GM19193 (cell line): ENCODE data around the gene REC8.

Experiments
- POLR2A ChIP-seq: IDR thresholded peaks from 4 replicates; pipeline ENCODE4 v1.6.1; 2011; ENCODE audit not compliant: insufficient read depth, insufficient read length; ENCODE audit errors: extremely low read depth

REC8 gene

DNA sequence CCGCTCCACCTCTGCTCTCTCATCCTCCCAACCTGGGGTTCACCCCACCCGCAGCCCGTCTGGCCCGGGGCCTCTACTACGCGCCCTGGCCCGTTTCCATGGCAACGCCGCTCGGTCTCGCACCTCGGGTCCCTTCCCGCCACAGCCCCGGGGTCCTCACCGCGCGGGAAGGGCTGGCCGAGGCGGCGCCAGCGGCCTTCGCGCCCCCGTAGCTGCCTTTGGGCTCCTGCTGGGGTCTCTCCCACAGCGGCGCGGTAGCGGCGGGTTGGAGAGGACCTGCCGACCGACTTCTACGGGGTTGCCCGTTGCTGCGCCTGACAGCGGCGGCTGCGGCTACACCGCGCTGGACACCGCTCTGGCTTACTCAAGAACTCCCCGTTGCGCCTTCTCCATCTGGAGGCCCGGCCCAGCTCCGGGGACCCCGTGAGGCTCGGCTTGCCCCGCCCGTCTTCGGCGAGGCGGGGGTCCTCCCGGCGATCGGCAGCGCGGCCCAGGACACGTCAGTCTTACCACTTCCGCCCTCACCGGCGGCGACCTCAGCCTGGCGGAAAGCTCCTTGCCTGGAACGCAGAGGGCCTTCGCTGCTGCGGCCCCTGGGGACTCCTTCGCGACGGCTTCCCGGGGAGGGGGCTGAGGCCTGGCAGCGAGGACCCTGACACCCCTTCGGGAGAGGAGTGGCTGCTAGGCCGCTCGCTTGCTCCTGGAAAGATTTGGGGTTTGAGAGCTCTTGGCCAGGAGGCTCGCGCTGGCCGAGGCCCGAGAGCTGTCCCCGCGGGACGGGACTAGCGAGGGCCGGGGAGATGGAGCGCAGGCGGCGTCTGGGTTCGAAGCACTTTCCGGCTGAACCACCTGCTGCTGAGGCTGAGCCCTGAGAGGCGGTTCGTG, 23.5 kb downstream of the REC8 start, which contains the start of gene TM9SF1:
TSS of gene TM9SF1 (minus strand) at position 256 of the 885 bp plus-strand sequence. CDS start 422 bp downstream, outside the sequence.
- peak; percentile 71 for TF ChIP-seq POLR2A

DNA sequence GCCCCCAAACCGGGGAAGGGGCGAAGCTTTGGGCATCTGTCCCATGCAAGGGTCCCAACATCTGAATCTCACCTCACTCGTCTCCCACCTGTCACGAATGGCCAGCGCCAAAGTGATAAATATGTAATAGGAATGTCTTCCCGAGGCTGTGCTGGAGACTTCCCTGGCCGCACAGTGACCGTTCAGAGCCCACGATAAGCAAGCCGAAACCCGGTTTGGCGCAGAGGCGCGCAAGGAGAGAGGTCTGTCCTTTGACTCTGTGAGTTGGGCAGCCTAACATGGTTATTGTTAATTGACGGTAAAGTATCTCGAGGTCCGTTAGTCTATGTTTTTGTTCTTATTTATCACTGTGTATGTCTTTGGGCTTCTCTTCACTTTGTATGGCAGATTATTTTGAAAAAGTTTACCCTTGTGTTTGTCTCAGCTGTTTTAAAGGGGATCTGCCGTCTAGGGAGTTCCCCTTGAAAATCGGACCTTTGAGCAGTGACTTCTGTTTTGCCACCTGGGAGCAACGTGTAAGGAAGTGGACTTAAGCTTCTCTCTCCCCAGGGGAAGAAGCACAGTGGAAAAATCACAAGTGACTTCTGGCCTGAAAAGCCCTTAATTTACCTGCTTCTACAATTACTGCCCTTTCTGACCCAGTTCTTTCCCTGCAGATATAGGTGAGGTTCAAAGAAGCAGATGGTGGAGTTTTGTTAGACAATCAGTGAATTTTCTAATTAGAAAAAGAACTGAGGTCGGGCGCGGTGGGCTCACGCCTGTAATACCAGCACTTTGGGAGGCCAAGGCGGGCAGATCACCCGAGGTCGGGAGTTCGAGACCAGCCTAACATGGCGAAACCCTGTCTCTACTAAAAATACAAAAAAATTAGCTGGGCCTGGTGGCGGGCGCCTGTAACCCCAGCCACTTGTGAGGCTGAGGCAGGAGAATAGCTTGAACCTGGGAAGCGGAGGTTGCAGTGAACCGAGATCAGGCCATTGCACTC, 24.5 kb downstream of the REC8 start:
- no peak for TF ChIP-seq POLR2A

DNA sequence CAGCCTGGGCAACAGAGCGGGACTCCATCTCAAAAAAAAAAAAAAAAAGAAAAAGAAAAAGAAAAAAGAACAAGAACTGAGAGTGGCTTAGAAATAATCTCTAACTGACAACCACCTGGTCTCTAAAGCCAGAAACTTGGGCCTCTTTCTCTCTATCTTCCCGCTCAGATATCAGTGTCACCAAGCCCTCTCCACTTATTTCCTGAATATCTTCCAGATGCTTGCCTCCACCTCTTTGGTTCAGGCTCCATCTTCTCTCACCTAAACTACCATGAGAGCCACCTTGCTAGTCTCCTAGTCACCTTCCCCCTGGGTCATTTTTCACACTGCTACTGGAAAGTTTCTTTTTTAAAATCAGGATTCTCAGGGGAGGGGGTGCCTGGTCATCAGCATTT, 25.2 kb downstream of the REC8 start:
- TF ChIP-seq POLR2A: no peak

DNA sequence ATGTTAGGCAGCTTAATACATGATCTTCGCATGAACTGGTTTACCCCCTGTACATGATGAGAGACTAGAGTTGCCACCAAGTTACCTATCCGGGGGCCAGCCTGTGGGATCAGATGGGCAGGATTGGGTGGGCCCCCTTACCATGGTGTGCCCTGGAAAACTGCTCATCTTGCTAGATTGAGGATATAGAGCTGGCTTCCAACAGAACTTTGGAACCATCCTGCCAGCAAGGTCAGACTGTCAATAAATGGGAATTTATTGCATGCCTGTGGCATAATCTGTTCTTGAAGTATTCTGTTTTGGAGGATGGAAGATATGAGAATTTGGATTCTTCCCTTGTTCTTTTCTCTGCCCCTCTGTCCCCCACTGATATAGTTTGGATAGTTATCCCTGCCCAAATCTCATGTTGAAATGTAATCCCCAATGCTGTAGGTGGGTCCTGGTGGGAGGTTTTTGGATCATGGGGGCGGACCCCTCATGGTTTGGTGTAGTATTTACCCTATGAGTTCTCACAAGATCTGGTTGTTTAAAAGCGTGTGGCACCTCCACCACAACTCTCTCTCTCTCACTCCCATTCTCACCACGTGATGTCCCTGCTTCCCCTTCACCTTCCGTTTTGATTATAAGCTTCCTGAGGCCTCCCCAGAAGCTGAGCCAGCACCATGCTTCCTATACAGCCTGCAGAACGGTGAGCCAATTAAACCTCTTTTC, 27.1 kb downstream of the REC8 start:
- TF ChIP-seq POLR2A: no peak

DNA sequence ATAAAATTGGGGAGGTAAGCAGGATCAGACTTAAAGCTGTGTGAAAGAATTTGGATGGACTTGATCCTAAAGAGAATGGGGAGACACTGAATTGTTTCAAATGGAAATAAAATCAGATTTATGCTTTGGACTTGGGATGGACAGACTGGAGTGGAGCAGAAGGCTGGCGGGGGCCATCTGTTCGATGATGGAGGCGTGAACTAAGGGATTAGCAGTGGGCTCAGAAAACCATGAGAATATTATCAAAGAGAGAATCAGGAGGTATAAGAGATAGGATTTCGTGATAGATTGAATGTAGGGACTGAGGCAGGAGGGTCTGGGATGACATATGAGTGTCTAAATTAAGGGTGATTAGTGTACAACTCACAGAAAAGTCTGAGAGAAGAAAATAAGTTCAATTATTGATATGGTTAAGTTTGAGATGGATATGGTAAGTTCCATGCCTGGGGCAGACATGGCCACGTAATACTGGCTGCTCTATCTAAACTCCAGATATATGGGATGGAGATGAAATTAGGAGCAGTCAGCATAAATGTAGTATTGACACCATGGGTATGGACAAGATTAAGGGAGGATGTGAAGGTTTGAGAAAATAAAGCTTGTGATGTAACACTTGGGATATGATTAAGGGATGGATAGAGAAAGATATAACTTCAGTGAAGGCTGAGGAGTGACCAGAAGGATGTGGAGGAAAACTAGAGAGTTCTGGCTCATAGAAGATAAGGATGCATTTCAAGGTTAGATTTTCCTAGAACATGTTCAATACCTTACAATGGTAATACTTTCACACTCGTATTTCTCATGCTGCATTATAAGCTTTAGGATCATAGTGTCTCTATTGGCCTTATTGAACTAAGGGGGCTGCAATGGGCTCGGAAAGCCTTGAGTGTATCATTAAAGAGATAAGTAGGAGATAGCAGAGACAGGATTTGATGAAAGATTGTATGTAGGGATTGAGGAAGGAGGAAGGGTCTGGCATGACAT, 32.6 kb downstream of the REC8 start:
- no peak for TF ChIP-seq POLR2A

DNA sequence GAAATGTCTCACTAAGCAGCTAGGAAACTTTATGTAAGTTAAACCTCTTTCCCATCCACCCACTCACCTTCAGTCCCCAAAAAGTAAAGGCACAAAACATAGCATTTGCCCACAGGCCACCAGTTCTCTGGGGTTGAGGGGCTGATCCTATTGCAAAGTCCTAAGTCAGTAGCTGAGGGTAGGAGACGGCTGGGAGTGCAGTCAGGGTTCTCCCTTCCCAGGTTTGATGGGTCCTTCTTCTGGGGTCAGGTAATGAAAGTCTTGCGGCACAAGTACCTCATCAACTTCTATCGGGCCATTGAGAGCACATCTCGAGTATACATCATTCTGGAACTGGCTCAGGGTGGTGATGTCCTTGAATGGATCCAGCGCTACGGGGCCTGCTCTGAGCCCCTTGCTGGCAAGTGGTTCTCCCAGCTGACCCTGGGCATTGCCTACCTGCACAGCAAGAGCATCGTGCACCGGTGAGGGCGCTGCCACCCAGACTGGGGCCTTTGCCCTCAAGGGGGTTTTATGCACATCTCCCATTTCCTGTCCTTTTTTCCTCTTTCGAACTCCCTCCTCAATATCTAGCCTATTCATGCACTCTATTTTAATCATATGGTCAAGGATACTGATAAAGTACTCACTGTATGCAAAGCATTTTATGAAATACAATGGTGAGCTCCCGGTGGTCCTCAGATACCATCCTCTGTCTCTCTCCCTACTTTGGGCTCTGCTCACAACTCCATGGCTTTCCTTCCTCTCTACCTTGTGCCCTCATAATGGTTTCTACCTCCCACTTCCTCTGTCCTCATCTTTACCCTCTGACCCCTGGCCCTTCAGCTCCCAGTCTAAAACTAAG, 34.6 kb downstream of the REC8 start:
- TF ChIP-seq POLR2A: no peak

DNA sequence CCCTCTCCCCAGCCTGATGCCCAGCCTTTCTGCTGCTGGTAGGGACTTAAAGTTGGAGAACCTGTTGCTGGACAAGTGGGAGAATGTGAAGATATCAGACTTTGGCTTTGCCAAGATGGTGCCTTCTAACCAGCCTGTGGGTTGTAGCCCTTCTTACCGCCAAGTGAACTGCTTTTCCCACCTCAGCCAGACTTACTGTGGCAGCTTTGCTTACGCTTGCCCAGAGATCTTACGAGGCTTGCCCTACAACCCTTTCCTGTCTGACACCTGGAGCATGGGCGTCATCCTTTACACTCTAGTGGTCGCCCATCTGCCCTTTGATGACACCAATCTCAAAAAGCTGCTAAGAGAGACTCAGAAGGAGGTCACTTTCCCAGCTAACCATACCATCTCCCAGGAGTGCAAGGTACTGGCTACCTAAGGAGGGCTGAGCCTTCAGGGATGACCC, 35.2 kb downstream of the REC8 start:
- TF ChIP-seq POLR2A: no peak

DNA sequence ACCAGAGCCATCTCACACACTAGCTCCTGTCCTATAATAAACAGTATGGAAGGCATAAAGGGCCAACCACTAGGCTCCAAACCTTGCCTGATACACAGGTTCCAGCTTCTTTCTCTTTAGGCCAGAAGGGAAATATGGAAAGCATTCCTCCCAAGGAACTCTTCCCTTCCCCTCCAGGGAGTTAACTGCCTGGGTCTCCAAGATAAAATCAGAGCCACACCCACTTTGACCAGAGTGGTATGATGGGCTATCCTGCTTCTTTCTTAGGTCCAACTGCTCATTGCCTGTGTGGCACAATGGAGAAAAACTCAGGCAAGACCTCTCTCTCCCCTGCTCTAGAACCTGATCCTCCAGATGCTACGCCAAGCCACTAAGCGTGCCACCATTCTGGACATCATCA, 35.7 kb downstream of the REC8 start:
- no peak for TF ChIP-seq POLR2A

DNA sequence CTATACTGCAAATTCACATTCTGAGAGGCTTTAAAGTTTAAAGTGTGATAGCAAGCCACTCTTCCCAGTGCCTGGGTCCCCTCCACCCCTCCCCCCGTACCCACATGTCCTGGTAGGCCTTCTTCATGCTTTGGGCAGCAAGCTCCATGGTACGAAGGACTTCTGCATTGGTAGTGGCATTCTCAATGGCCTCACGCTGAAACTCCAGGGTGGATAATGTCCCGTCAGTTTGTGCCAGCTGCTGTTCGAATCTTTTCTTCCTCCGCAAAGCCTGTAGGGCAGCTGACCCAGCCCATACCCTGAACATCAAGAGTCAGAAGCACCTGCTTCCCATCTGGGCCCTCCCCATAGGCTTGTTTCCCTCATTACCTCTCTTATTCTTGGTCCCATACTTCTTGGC, 39.4 kb downstream of the REC8 start:
- no peak for TF ChIP-seq POLR2A

DNA sequence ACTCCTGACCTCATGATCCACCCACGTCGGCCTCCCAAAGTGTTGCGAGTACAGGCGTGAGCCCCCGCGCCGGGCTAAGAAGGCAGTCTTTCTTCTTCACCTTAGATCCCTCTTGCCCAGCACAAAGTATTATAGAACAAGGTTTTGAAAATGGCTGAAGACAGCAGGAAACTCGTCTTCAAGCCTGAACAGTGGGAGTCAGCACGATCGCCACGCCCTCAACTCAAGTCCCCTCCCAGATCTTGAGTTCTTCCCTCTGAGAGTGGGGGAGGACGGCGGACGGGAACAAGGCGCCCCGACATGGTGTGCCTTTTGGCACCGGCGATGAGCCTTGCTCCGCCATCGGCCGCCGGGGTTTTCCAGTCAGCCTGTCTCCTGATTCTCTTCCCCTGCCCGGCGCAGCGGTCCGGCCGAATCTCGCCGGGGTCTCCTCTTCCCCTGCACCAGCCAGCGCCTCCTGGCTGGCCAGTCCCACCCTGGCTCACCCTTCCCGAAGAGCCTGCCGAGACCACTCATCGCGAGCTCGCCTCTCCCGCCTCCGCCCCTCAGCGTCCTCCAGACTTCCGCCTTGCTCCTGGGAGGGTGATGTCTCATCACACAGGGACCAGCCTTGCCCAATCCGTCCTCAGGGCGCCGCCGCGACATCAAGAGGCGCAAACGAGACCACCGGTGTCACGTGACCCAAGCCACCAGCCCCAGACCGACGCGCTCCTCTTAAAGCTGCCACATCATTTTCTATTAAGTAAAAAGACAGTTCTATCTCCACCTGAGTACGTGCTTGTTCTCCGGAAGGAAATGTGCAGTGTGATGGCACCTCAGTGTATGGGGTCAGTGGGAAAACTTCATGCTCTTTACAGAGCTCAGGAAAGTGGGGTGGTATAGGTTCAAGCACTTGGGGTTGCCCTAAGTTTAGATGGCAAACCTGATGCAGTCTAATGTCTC, 41.3 kb downstream of the REC8 start, which contains the start of gene CHMP4A:
TSS of gene CHMP4A (minus strand) at position 565 of the 942 bp plus-strand sequence. CDS start at position 516, 49 bp downstream.
- TF ChIP-seq POLR2A: peak; percentile 94

DNA sequence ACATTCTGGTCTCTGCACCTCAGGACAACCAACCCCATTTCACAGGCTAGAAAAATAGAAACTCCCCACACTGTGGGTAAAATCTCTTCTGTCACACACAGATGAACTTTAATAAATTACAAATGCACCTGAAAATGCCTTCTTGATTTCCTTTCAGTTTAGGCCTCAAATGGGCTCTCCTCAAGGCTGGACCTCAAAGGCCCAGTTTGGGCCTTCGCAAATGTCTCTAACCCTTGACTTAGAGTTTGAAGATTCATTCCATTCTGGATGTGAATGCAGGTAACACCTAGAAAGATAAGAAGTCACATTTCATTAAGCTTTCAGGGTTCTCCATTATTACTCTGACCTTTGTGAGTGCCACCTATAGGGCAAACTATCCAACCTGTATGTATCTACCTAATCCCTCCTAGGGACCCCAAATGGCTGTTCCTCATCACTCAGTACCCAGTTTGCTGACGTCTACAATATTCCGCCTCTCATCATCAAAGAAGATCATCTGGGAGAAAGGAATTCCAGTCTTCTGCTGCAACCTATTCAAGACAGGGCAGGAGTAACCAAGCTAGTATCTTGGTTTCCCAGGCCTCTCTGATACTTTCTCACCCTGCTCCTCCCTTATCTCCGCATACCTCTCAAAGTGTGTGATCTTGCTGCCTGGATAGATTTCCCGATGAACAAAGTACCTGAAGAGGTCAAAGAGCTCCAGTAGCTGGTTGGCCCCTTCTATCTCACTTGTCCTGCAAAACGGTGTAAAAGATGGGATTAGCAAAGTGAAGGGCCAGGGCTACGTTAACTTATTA, 42.2 kb downstream of the REC8 start:
- TF ChIP-seq POLR2A: no peak
